ENCODE data around the gene OS9. TPM values are rescaled to one million over a fixed set of nuclear protein-coding genes. Genes with fewer than 3 reads are reported as not detected.

OS9 gene
- total RNA-seq, 1 experiment from 2014 or later: 186 TPM

DNA sequence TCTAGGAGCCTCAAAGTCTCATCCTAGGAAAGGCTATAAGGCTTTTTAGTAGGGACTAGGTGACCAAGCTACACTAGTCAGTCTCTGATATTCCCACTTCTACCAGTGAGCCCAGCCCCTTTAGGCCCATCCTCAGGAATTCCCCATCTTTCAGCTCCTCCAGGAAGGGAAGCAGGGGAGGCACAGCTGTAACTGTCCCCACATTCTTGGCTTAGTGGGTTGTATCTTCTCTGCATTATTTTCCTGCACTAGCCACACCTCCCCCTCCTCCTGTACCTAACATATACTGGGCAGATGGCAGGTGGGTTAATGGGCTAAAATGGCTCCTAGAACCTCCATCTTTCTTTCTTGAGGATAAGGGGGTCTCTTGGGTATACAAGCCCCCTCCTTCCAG is 73.4 kb downstream of the OS9 start:
- in situ Hi-C loops (cut with HindIII; ENCODE audit: low pct_unique_long_range_greater_than_20kb, low sequenced_read_pairs) (no loop called here), intact Hi-C loops (cut with micrococcal nuclease; ENCODE audit: unreplicated experiment) (no loop called here)
- H3K36me3 ChIP-seq (ENCODE audit: control insufficient read depth, insufficient read depth, low read length): no peaks in the 10 kb centered on the region; the same call in 1 of the 2 replicates
- BruUV-seq (replicated peaks): no TSS peak
- TF ChIP-seq REST (IDR thresholded peaks at IDR 0.05; ENCODE audit: insufficient read depth in 1 of 2, low read depth in 2 of 2, low read length in 1 of 2) (no peak), SIN3A (IDR thresholded peaks at IDR 0.05; ENCODE audit: borderline replicate concordance, insufficient read depth, low read depth, low read length) (no peak), POLR2AphosphoS5 (IDR thresholded peaks at IDR 0.05; ENCODE audit: low read depth, low read length) (no peak), TCF7L2 (IDR thresholded peaks at IDR 0.05; ENCODE audit: low read depth, low read length) (no peak)
- TF ChIP-seq, protein P1, sequence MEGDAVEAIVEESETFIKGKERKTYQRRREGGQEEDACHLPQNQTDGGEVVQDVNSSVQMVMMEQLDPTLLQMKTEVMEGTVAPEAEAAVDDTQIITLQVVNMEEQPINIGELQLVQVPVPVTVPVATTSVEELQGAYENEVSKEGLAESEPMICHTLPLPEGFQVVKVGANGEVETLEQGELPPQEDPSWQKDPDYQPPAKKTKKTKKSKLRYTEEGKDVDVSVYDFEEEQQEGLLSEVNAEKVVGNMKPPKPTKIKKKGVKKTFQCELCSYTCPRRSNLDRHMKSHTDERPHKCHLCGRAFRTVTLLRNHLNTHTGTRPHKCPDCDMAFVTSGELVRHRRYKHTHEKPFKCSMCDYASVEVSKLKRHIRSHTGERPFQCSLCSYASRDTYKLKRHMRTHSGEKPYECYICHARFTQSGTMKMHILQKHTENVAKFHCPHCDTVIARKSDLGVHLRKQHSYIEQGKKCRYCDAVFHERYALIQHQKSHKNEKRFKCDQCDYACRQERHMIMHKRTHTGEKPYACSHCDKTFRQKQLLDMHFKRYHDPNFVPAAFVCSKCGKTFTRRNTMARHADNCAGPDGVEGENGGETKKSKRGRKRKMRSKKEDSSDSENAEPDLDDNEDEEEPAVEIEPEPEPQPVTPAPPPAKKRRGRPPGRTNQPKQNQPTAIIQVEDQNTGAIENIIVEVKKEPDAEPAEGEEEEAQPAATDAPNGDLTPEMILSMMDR (IDR thresholded peaks at IDR 0.05): no peak
- DNase-seq (ENCODE audit: low read depth, low spot score) (no peak), ATAC-seq (no peak)
- ChIA-PET CTCF (interaction anchor here (0.9 to 1.1 kb wide), 2 partner anchors 11 to 16 kb away, joined by 3 to 5 read pairs; partner anchors contain the start of gene TSFM), POLR2A (no interaction called here)
- peaks cover 4% of the 10 kb centered on the region; the same call in 1 of the 2 replicates for H3K27me3 ChIP-seq (ENCODE audit: control insufficient read depth, insufficient read depth, low read length)
- H3K4me1 ChIP-seq (ENCODE audit: control insufficient read depth, insufficient read depth, low read length): peaks cover 15% of the 10 kb centered on the region
- no peaks in the 10 kb centered on the region for H3K9me3 ChIP-seq (ENCODE audit: control insufficient read depth, insufficient read depth, low read depth, low read length)
- H3K4me3 ChIP-seq (ENCODE audit: low read depth in 2 of 2, low read length in 2 of 2): no peak overlapping the region
- no peak overlapping the region for H3K27ac ChIP-seq (ENCODE audit: low read length)

DNA sequence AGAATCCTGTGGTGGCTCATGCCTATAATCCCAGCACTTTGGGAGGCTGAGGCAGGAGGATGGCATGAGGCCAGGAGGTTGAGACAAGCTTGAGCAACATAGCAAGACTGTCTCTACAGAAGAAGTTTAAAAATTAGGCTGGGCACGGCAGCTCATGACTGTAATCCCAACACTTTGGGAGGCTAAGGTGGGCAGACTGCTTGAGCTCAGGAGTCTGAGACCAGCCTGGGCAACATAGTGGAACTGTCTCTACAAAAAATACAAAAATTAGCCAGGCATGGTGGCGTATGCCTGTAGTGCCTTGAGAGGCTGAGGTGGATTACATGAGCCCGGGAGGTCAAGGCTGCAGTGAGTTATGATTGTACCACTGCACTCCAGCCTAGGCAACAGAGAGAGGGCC is 73.9 kb downstream of the OS9 start:
- no peak overlapping the region for H3K4me3 ChIP-seq (ENCODE audit: low read depth in 2 of 2, low read length in 2 of 2)
- TF ChIP-seq REST (IDR thresholded peaks at IDR 0.05; ENCODE audit: insufficient read depth in 1 of 2, low read depth in 2 of 2, low read length in 1 of 2) (no peak), SIN3A (IDR thresholded peaks at IDR 0.05; ENCODE audit: borderline replicate concordance, insufficient read depth, low read depth, low read length) (no peak), TCF7L2 (IDR thresholded peaks at IDR 0.05; ENCODE audit: low read depth, low read length) (no peak), POLR2AphosphoS5 (IDR thresholded peaks at IDR 0.05; ENCODE audit: low read depth, low read length) (no peak)
- TF ChIP-seq, protein P1 (IDR thresholded peaks at IDR 0.05): no peak
- in situ Hi-C loops (cut with HindIII; ENCODE audit: low pct_unique_long_range_greater_than_20kb, low sequenced_read_pairs): no loop called here
- intact Hi-C loops (cut with micrococcal nuclease; ENCODE audit: unreplicated experiment): no loop called here
- H3K27ac ChIP-seq (ENCODE audit: low read length): no peak overlapping the region
- CTCF ChIA-PET: interaction anchor here (1.1 kb wide), 1 partner anchor 11 kb away, joined by 5 read pairs; no protein-coding TSS in a partner anchor
- H3K4me1 ChIP-seq (ENCODE audit: control insufficient read depth, insufficient read depth, low read length): peaks cover 15% of the 10 kb centered on the region
- POLR2A ChIA-PET: no interaction called here
- DNase-seq (ENCODE audit: low read depth, low spot score): no peak
- peaks cover 4% of the 10 kb centered on the region; the same call in 1 of the 2 replicates for H3K27me3 ChIP-seq (ENCODE audit: control insufficient read depth, insufficient read depth, low read length)
- H3K9me3 ChIP-seq (ENCODE audit: control insufficient read depth, insufficient read depth, low read depth, low read length): no peaks in the 10 kb centered on the region
- peaks cover under 1% of the 10 kb centered on the region; the same call in 1 of the 2 replicates for H3K36me3 ChIP-seq (ENCODE audit: control insufficient read depth, insufficient read depth, low read length)
- BruUV-seq (replicated peaks): no TSS peak
- ATAC-seq: no peak
